Measurements from ENCODE around the gene IQSEC3.

Gene IQSEC3

DNA sequence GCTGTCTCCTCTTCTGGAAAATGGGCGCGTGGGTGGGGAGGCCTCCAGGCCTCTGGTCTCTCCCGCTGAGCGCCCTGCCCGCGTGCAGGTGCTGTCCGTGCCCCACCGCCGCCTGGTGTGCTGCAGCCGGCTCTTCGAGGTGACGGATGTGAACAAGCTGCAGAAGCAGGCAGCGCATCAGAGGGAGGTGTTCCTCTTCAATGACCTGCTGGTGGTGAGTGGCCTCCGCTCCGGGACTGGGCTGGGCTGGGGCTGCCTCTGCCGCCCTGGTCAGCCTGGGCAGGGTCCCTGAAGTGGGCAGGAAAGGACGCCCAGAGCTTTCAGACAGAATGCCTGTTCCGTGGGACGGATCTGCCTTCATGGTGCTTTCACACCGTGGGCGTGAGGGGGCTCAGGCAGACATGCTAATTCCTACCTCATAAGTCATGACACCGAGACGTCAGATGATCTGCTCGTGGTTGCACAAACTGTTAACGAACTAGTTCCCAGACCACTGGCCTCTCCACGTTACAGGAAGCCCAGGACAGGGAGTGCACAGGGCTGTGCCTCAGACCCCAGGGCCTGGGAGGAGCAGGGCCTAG, 96.9 kb downstream of the IQSEC3 start:
- no peak overlapping the region for H3K4me2 ChIP-seq (ENCODE audit: low read length)
- H3K9ac ChIP-seq (ENCODE audit: low read depth, low read length) = no peak overlapping the region
- H3K4me1 ChIP-seq (ENCODE audit: control insufficient read depth, insufficient read depth, low read length) = no peaks in the 10 kb centered on the region
- peaks cover 74% of the 10 kb centered on the region for H3K27me3 ChIP-seq (ENCODE audit: control insufficient read depth, insufficient read depth, low read length)
- H3K36me3 ChIP-seq (ENCODE audit: insufficient read depth, low read length) = no peaks in the 10 kb centered on the region
- H3K4me3 ChIP-seq (ENCODE audit: low read length) = no peak overlapping the region
- H3K9me3 ChIP-seq (replicated peaks; ENCODE audit: low read length) = no peaks in the 10 kb centered on the region

GRCh38 chr12:164207-164606, 97.6 kb downstream of the IQSEC3 start:
- no peaks in the 10 kb centered on the region for H3K9me3 ChIP-seq (replicated peaks; ENCODE audit: low read length)
- H3K36me3 ChIP-seq (ENCODE audit: insufficient read depth, low read length) = no peaks in the 10 kb centered on the region
- H3K4me2 ChIP-seq (ENCODE audit: low read length) = no peak overlapping the region
- no peak overlapping the region for H3K4me3 ChIP-seq (ENCODE audit: low read length)
- H3K9ac ChIP-seq (ENCODE audit: low read depth, low read length) = no peak overlapping the region
- H3K27me3 ChIP-seq (ENCODE audit: control insufficient read depth, insufficient read depth, low read length) = peaks cover 75% of the 10 kb centered on the region
- no peaks in the 10 kb centered on the region for H3K4me1 ChIP-seq (ENCODE audit: control insufficient read depth, insufficient read depth, low read length)

- Histone ChIP-seq H3K9me3 (replicated peaks; ENCODE audit: low read length) (no peaks in the 10 kb centered on the region), H3K27me3 (ENCODE audit: control insufficient read depth, insufficient read depth, low read length) (peaks cover 76% of the 10 kb centered on the region), H3K4me1 (ENCODE audit: control insufficient read depth, insufficient read depth, low read length) (no peaks in the 10 kb centered on the region), H3K4me2 (ENCODE audit: low read length) (no peak overlapping the region), H3K4me3 (ENCODE audit: low read length) (no peak overlapping the region), H3K9ac (ENCODE audit: low read depth, low read length) (no peak overlapping the region), H3K36me3 (ENCODE audit: insufficient read depth, low read length) (no peaks in the 10 kb centered on the region)
These were observed 99.3 kb downstream of the IQSEC3 start for GRCh38 chr12:165862-166368.

DNA sequence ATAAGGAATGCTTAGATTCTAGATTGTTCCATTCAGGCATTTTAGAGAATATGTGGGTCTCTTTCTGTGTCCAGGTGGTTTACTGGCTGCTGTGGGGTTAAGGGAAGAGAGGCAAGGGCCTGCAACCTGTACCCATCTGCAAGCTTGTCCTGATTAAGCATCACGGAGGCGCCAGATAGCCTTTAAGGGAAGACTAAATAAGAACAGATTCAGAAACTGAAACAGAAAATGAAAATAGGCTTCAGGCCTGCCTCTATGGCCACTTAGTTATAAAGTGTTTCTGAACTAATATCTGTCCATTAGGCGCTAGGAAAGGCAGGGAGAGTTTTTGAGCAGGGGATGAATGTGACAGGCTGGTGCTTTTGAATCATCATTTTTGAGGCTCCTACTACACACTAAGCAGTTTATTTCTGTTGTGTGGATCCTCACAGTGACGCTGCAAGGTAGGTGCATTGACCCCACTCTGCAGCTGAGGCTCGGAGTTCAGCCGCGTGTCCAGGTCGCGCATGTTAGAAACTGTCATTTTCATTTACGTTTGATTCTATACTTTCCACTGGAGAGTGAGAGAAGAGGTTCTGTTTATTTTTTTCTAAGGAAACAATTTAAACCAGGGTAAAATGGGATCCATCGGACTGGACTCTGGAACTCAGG, 100.0 kb downstream of the IQSEC3 start:
- no peaks in the 10 kb centered on the region for H3K36me3 ChIP-seq (ENCODE audit: insufficient read depth, low read length)
- no peak overlapping the region for H3K9ac ChIP-seq (ENCODE audit: low read depth, low read length)
- peaks cover 75% of the 10 kb centered on the region for H3K27me3 ChIP-seq (ENCODE audit: control insufficient read depth, insufficient read depth, low read length)
- no peaks in the 10 kb centered on the region for H3K9me3 ChIP-seq (replicated peaks; ENCODE audit: low read length)
- H3K4me2 ChIP-seq (ENCODE audit: low read length) = no peak overlapping the region
- no peaks in the 10 kb centered on the region for H3K4me1 ChIP-seq (ENCODE audit: control insufficient read depth, insufficient read depth, low read length)
- no peak overlapping the region for H3K4me3 ChIP-seq (ENCODE audit: low read length)

DNA sequence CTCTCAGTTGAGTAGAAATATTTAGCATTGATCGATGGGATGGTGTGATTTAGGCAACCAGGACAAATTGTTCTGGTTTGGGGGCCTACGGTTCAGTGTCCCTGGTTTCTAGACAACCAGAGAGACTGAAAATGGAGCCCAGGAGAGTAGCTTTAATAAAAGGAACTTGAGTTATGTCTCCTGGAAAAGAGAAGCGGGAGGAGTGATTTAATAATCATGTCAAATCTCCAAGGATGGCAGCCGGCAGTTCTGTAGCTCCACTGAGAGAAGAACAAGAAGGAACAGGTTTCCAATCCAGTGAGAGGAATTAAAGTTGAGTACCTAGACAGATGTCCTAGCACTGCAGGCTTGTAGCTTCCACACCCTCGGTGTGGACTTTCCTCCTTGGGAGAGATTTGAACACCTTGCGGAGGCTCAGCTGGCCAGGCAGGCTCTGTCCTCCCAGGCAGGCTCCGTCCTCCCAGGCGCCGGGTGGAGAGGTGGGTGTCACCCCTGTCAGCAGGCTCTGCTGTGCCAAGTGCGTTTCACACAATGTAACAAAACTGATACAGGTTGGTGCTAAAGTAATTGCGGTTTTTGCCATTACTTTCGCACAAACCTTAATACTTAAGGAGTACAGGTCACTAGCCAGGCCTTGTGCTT, 101.5 kb downstream of the IQSEC3 start:
- Histone ChIP-seq H3K9ac (ENCODE audit: low read depth, low read length) (no peak overlapping the region), H3K4me1 (ENCODE audit: control insufficient read depth, insufficient read depth, low read length) (no peaks in the 10 kb centered on the region), H3K36me3 (ENCODE audit: insufficient read depth, low read length) (no peaks in the 10 kb centered on the region), H3K9me3 (replicated peaks; ENCODE audit: low read length) (no peaks in the 10 kb centered on the region), H3K27me3 (ENCODE audit: control insufficient read depth, insufficient read depth, low read length) (peaks cover 76% of the 10 kb centered on the region), H3K4me3 (ENCODE audit: low read length) (no peak overlapping the region), H3K4me2 (ENCODE audit: low read length) (no peak overlapping the region)

DNA sequence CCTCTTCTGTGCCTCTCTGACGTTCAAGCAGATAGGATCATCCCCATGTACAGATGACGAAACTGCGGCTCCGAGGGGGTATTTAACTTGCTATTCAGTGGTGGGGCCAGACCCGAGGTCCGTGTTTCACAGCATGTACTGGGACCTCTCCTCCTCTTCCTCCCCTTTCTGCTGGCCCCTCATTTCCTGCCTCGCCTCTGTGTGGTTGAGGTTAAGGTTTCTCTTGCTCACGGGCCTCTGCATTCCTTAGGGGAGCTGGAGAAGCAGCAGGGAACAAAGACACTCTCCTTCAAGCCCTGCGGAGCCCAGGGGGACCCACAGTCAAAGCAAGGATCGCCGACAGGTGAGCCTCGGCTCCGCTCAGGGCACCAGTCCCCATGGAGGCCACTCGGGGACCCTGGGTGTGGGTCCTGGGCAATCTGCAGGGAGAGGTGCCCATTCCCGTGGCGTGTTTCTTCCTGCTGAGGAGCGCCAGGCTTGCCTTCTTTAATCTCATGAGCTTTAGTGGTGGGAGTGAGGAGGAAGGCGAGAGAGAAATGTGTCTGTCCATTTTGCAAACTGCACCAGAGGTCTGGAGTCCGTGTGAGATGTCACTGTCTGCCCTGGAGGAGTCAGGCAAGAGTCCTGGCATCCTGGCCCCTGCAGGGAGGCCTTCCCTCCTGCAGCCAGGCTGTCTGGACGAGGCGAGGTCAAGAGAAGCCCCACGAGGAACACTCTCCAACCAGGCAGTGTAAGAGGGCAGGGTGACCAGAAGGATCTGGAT, 102.4 kb downstream of the IQSEC3 start:
- peaks cover 84% of the 10 kb centered on the region for H3K27me3 ChIP-seq (ENCODE audit: control insufficient read depth, insufficient read depth, low read length)
- H3K4me1 ChIP-seq (ENCODE audit: control insufficient read depth, insufficient read depth, low read length) = no peaks in the 10 kb centered on the region
- no peak overlapping the region for H3K9ac ChIP-seq (ENCODE audit: low read depth, low read length)
- H3K9me3 ChIP-seq (replicated peaks; ENCODE audit: low read length) = no peaks in the 10 kb centered on the region
- H3K4me3 ChIP-seq (ENCODE audit: low read length) = no peak overlapping the region
- no peaks in the 10 kb centered on the region for H3K36me3 ChIP-seq (ENCODE audit: insufficient read depth, low read length)
- H3K4me2 ChIP-seq (ENCODE audit: low read length) = no peak overlapping the region

- Histone ChIP-seq H3K9me3 (replicated peaks; ENCODE audit: low read length) (no peaks in the 10 kb centered on the region), H3K36me3 (ENCODE audit: insufficient read depth, low read length) (no peaks in the 10 kb centered on the region), H3K4me1 (ENCODE audit: control insufficient read depth, insufficient read depth, low read length) (no peaks in the 10 kb centered on the region), H3K4me2 (ENCODE audit: low read length) (no peak overlapping the region), H3K27me3 (ENCODE audit: control insufficient read depth, insufficient read depth, low read length) (peaks cover 82% of the 10 kb centered on the region), H3K4me3 (ENCODE audit: low read length) (no peak overlapping the region), H3K9ac (ENCODE audit: low read depth, low read length) (no peak overlapping the region)
These were observed 103.2 kb downstream of the IQSEC3 start for GRCh38 chr12:169528-170370.

DNA sequence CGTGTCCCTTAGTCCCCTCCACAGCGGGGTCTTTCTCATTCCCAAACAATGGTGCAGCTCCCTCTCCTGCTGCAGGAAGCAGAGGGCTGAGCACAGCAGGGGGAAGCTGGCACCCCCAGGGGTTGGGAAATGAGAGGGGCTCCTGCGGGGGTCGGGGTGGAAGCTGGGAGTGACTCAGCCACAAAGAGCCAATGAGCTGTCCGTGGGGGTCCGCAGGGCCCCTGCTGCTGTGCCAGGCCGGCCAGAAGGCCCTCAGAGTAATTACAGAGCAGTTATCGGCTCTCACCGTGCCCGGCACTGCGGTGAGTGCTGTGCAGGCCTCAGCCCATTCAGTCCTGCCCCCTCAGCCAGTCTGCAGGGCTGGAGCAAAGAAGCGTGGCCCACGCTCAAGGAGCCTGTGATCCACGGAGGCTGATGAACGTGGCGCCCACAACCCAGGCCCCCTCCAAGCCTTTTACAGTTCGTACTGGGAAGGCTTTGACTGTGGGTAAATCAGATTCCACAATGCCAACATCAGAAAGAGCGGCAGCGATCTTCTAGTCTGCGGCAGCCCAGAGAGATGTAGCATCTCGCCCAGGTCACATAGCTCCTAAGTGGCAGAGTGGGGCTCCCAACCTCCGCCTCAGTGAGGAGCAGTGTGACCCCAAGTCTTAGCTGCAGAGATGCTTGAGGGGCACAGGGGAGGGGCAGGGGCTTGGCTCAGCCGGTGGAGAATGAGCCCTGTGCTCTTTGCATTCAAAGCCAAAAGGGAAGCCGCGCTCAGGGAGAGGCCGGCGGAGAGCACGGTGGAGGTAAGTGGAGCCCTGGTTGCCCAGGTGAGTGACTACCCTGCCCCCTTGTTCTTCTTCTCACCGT, 104.0 kb downstream of the IQSEC3 start:
- H3K4me3 ChIP-seq (ENCODE audit: low read length) = no peak overlapping the region
- no peaks in the 10 kb centered on the region for H3K4me1 ChIP-seq (ENCODE audit: control insufficient read depth, insufficient read depth, low read length)
- no peaks in the 10 kb centered on the region for H3K36me3 ChIP-seq (ENCODE audit: insufficient read depth, low read length)
- no peaks in the 10 kb centered on the region for H3K9me3 ChIP-seq (replicated peaks; ENCODE audit: low read length)
- no peak overlapping the region for H3K4me2 ChIP-seq (ENCODE audit: low read length)
- H3K9ac ChIP-seq (ENCODE audit: low read depth, low read length) = no peak overlapping the region
- peaks cover 82% of the 10 kb centered on the region for H3K27me3 ChIP-seq (ENCODE audit: control insufficient read depth, insufficient read depth, low read length)

DNA sequence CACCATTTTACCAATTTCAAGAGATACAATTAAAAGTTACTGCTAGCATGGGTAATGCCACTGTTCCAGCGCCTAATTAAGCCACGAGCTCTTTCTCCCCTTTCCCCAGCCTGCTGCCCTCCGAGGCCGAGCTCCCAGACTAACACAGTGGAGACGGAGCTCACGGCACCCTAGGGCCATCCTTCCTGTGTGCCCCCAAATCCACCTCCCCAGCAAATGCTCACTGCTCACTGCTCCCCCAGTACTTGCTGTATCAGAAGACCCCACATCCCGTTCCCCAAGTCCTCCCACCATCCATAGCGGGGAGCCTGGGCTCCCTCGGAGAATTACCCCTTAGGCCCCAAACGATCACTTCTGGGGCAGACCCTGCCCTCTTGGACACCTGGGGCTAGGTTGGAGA, 104.7 kb downstream of the IQSEC3 start:
- Histone ChIP-seq H3K9me3 (replicated peaks; ENCODE audit: low read length) (no peaks in the 10 kb centered on the region), H3K27me3 (ENCODE audit: control insufficient read depth, insufficient read depth, low read length) (peaks cover 84% of the 10 kb centered on the region), H3K4me3 (ENCODE audit: low read length) (no peak overlapping the region), H3K9ac (ENCODE audit: low read depth, low read length) (no peak overlapping the region), H3K36me3 (ENCODE audit: insufficient read depth, low read length) (no peaks in the 10 kb centered on the region), H3K4me2 (ENCODE audit: low read length) (no peak overlapping the region), H3K4me1 (ENCODE audit: control insufficient read depth, insufficient read depth, low read length) (no peaks in the 10 kb centered on the region)
